ENCODE data around the gene FUS.

The FUS gene

DNA sequence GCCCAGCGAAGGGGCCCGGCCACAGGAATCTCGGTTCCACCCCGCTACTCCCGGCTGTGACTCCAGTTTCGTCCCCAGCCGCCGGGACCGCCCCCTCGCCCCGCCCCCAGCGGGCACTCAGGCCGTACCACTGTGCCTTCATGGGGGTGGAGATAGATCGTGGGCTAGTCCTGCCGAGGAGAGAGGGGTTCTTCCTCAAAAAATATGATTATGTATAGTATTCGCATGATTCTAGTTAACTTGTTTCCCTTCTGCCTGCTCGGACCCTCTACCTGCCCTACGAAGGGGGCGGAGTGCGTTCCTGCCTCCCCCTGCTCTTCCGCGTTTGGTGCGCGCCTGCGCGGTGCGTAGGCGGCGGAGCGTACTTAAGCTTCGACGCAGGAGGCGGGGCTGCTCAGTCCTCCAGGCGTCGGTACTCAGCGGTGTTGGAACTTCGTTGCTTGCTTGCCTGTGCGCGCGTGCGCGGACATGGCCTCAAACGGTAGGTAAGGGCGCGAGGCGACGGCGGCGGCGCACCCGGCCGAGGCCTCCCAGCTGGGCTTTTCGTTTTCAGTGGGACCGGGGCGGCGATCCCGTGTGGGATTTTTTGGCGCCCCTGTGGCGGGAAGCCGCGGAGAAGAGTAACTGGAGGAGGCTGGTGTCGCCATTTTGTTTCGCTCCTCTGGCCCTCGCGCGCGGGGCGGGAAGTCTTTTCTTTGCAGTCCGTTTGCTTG lies at the start of gene FUS:
Gene FUS (plus strand): TSS at position 393 of the 713 bp plus-strand sequence. CDS start 76 bp downstream, at position 469.
- Mint-ChIP-seq H3K27me3 (no peaks in the 10 kb centered on the region), H3K4me1 (peaks cover 63% of the 10 kb centered on the region), H3K36me3 (ENCODE audit: insufficient read depth) (peaks cover 60% of the 10 kb centered on the region), H3K4me3 (peak within 1 kb of the TSS; percentile 98), H3K9me3 (no peaks in the 10 kb centered on the region), H3K27ac (ENCODE audit: low read depth) (peak within 1 kb of the TSS; percentile 99)
- ATAC-seq (replicated peaks; ENCODE audit: extremely low read depth, poor library complexity, severe bottlenecking) (peak; percentile 49), DNase-seq (ENCODE audit: low spot score in 2 of 2) (peak; percentile 92 to 93)

DNA sequence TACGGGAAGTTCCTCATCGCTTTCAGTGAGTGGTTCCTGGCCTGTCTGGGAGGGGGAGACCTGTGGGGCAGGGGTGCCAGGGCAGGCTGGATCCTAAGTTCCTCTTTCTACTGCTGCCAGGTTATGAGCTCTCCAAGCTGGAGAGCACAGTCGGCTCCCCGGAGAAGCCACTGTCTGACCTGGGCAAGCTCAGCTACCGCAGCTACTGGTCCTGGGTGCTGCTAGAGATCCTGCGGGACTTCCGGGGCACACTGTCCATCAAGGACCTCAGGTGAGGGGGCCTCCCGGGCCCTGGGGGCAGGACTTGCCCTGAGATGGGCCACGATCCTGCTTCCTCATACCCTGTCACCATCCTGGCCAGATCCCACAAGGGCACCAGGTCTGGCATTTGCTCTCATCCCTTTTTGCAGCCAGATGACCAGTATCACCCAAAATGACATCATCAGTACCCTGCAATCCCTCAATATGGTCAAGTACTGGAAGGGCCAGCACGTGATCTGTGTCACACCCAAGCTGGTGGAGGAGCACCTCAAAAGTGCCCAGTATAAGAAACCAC lies 49.5 kb upstream of the FUS start:
- Mint-ChIP-seq H3K27me3 (no peaks in the 10 kb centered on the region), H3K4me3 (no peak overlapping the region), H3K4me1 (peaks cover 9% of the 10 kb centered on the region), H3K36me3 (ENCODE audit: insufficient read depth) (peaks cover 19% of the 10 kb centered on the region), H3K9me3 (no peaks in the 10 kb centered on the region), H3K27ac (ENCODE audit: low read depth) (no peak overlapping the region)
- ATAC-seq (replicated peaks; ENCODE audit: extremely low read depth, poor library complexity, severe bottlenecking) (no peak), DNase-seq (ENCODE audit: low spot score in 2 of 2) (no peak)

GRCh38 chr16:31130899-31131298 lies 49.0 kb upstream of the FUS start:
- Mint-ChIP-seq H3K27me3 (no peaks in the 10 kb centered on the region), H3K36me3 (ENCODE audit: insufficient read depth) (peaks cover 19% of the 10 kb centered on the region), H3K27ac (ENCODE audit: low read depth) (peak overlapping the region; percentile 59), H3K4me1 (peaks cover 5% of the 10 kb centered on the region), H3K4me3 (no peak overlapping the region), H3K9me3 (no peaks in the 10 kb centered on the region)
- DNase-seq (ENCODE audit: low spot score in 2 of 2): no peak
- ATAC-seq (replicated peaks; ENCODE audit: extremely low read depth, poor library complexity, severe bottlenecking): no peak

- Mint-ChIP-seq H3K27ac (ENCODE audit: low read depth) (peak overlapping the region; percentile 59), H3K4me1 (no peaks in the 10 kb centered on the region), H3K4me3 (no peak overlapping the region), H3K36me3 (ENCODE audit: insufficient read depth) (peaks cover 20% of the 10 kb centered on the region), H3K9me3 (no peaks in the 10 kb centered on the region), H3K27me3 (no peaks in the 10 kb centered on the region)
- DNase-seq (ENCODE audit: low spot score in 2 of 2) (no peak), ATAC-seq (replicated peaks; ENCODE audit: extremely low read depth, poor library complexity, severe bottlenecking) (no peak)
Observed at GRCh38 chr16:31131416-31131815, 48.5 kb upstream of the FUS start.

DNA sequence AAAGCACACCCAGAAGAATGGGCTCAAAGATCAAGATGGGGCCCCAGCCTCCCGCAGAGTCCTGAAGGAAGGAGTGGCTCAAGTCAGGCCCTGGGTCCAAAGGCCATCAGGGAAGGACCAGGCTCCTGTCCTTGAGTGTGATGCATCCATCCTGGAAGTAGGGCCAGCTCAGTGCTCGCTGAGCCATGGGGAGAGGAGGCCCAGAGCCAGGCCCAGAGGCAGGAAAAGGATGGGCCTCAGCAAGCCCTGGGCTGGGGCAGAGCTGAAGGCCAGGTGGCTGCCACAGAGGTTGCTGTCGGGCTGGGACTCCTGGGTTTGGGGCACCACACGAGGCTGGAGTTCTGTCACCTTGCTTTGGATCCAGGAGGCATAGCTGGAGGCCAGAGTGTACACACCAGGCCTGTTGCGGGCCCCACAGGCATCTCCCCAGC lies 48.1 kb upstream of the FUS start:
- H3K9me3 Mint-ChIP-seq: no peaks in the 10 kb centered on the region
- no peaks in the 10 kb centered on the region for H3K4me1 Mint-ChIP-seq
- H3K4me3 Mint-ChIP-seq: no peak overlapping the region
- DNase-seq (ENCODE audit: low spot score in 2 of 2): no peak
- ATAC-seq (replicated peaks; ENCODE audit: extremely low read depth, poor library complexity, severe bottlenecking): no peak
- no peaks in the 10 kb centered on the region for H3K27me3 Mint-ChIP-seq
- peaks cover 19% of the 10 kb centered on the region for H3K36me3 Mint-ChIP-seq (ENCODE audit: insufficient read depth)
- H3K27ac Mint-ChIP-seq (ENCODE audit: low read depth): peak overlapping the region; percentile 59

DNA sequence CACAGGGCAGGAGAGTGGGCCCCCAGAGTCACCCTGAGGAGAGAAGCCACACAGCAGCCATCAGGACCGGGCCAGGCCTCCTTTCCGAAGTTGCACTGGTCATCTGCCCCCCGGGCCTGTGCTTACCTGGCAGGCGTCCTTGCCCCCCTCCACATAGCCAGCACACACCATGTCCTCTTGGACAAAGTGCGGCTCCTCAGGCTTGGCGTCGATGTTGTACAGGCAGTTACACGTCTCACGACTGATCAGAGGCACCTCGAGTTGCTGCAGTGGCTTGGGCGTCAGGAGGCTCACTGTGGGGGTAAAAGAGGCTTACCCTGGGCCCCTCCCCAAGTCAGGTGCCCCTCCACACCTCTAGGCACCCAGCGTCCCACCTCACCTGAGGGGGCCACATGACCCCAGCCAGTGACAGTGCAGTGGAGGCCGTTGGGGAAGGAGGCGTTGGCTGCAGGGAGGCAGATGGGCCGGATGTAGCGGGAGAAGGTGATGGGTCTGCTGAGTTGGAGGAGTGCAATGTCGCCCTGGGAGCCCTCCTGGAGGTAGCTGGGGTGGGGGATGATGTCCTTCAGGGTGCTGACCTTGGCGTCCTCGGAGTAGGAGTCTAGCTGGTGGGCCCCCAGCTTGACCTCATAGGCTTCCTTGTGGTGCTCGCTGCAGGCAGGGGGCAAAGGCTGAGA lies 47.5 kb upstream of the FUS start:
- Mint-ChIP-seq H3K4me3 (no peak overlapping the region), H3K27ac (ENCODE audit: low read depth) (no peak overlapping the region), H3K4me1 (no peaks in the 10 kb centered on the region), H3K27me3 (no peaks in the 10 kb centered on the region), H3K9me3 (no peaks in the 10 kb centered on the region), H3K36me3 (ENCODE audit: insufficient read depth) (peaks cover 18% of the 10 kb centered on the region)
- DNase-seq (ENCODE audit: low spot score in 2 of 2) (no peak), ATAC-seq (replicated peaks; ENCODE audit: extremely low read depth, poor library complexity, severe bottlenecking) (no peak)

DNA sequence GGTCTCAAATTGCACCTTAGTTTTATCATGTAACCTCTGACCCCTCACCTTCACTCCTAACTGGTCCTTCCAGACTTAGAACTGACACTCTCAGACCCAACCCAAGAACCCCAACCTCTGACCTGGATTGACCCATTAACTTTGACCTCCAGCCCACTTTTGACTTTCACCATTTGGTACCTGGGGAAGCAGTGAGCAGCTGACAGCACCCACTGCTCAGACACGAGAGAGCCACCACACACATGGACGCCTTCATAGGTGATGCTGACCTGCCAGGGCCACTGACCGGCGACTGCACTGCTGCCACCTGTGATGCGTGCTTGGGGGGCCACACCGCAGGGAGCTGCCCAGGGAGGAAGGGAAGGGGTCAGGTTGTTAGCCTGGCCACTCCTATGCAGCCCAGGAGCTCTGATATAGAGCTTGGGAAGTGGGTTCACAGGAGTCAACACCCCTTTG lies 46.9 kb upstream of the FUS start:
- peaks cover 15% of the 10 kb centered on the region for H3K36me3 Mint-ChIP-seq (ENCODE audit: insufficient read depth)
- H3K9me3 Mint-ChIP-seq: no peaks in the 10 kb centered on the region
- DNase-seq (ENCODE audit: low spot score in 2 of 2) (no peak), ATAC-seq (replicated peaks; ENCODE audit: extremely low read depth, poor library complexity, severe bottlenecking) (no peak)
- H3K27me3 Mint-ChIP-seq: no peaks in the 10 kb centered on the region
- no peaks in the 10 kb centered on the region for H3K4me1 Mint-ChIP-seq
- H3K4me3 Mint-ChIP-seq: no peak overlapping the region
- no peak overlapping the region for H3K27ac Mint-ChIP-seq (ENCODE audit: low read depth)

DNA sequence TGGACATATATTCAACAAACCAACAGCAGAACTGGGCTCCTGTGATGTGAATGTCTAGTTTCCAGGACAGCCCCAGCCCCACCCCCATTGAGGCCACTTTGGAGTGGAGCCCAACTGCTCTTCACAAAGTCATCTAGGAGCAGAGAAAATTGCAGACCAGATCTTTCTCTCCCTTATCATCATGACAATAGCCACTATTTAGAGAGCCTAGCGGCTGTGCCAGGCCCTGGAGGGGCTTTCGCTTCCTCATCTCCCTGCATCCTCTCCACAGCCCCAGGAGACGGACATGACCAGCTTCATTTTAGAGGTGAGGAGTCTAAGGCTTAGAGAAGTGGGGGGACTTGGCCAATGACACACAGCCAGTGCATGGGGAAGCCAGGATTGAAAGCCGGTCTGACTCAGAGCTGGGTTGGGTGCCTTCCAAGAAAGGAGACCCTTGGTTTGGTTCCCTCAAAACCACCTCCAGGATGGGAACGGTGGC lies 45.8 kb upstream of the FUS start:
- Mint-ChIP-seq H3K27ac (ENCODE audit: low read depth) (peak overlapping the region; percentile 10), H3K9me3 (no peaks in the 10 kb centered on the region), H3K36me3 (ENCODE audit: insufficient read depth) (peaks cover 13% of the 10 kb centered on the region), H3K4me3 (no peak overlapping the region), H3K4me1 (no peaks in the 10 kb centered on the region), H3K27me3 (no peaks in the 10 kb centered on the region)
- no peak for DNase-seq (ENCODE audit: low spot score in 2 of 2)
- ATAC-seq (replicated peaks; ENCODE audit: extremely low read depth, poor library complexity, severe bottlenecking): no peak

DNA sequence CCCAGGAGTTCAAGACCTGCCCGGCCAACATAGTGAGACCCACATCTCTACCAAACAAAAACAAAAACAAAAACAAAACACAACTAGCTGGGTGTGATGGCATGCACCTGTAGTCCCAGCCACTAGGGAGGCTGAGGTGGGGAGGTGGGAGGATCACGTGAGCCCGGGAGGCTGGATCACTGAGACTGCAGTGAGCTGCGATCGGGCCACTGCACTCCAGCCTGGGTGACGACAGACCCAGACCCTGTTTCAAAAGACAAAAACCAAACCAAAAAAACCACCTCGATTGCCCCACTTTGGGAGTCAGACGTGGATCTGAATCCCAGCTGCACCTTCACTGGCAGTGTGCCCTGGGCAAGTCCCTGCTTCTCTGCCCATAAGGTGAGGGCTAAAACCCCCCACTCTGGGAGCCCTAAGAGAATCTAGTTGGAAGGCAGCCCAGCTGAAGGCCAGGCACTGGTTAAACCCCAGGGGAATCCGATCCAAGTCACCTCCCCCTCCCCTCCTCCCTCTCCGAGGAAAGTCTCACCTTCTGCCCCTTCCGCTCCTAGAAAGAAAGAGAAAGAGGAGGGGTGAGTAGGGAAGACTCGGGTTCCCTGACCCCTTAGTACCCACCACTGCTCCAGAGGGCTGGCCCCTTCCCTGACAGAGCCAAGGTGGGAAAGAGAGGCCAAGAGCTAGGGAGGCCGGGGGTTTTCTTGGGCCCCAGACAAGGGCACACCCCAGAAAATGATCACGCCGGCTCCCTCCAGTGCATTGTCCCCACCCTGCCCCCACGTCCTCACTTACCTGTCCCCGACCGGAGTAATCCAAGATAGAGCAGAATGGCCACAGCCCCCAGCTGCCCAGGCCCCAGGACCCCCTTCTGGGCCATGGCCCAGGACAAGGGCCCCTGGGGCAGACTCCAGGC lies 45.1 kb upstream of the FUS start:
- H3K27ac Mint-ChIP-seq (ENCODE audit: low read depth): no peak overlapping the region
- H3K4me1 Mint-ChIP-seq: no peaks in the 10 kb centered on the region

GRCh38 chr16:31135535-31136286 lies 44.2 kb upstream of the FUS start, which contains the start of gene PRSS8:
TSS of gene PRSS8 (minus strand) at chr16:31135727. CDS start at chr16:31135498, 229 bp downstream.
- H3K36me3 Mint-ChIP-seq (ENCODE audit: insufficient read depth): peaks cover 11% of the 10 kb centered on the region
- no peak within 1 kb of the TSS for H3K4me3 Mint-ChIP-seq
- H3K27ac Mint-ChIP-seq (ENCODE audit: low read depth): no peak within 1 kb of the TSS
- no peaks in the 10 kb centered on the region for H3K4me1 Mint-ChIP-seq
- no peaks in the 10 kb centered on the region for H3K9me3 Mint-ChIP-seq
- ATAC-seq (replicated peaks; ENCODE audit: extremely low read depth, poor library complexity, severe bottlenecking) (no peak), DNase-seq (ENCODE audit: low spot score in 2 of 2) (no peak)
- H3K27me3 Mint-ChIP-seq: no peaks in the 10 kb centered on the region

More for the DNA sequence above, 45.1 kb upstream of the FUS start:
- Mint-ChIP-seq H3K36me3 (ENCODE audit: insufficient read depth) (peaks cover 13% of the 10 kb centered on the region), H3K27me3 (no peaks in the 10 kb centered on the region), H3K4me3 (no peak overlapping the region), H3K9me3 (no peaks in the 10 kb centered on the region)
- DNase-seq (ENCODE audit: low spot score in 2 of 2) (no peak), ATAC-seq (replicated peaks; ENCODE audit: extremely low read depth, poor library complexity, severe bottlenecking) (no peak)

- H3K27me3 Mint-ChIP-seq: no peaks in the 10 kb centered on the region
- ATAC-seq (replicated peaks; ENCODE audit: extremely low read depth, poor library complexity, severe bottlenecking): no peak
- peaks cover 7% of the 10 kb centered on the region for H3K36me3 Mint-ChIP-seq (ENCODE audit: insufficient read depth)
- no peaks in the 10 kb centered on the region for H3K4me1 Mint-ChIP-seq
- H3K9me3 Mint-ChIP-seq: no peaks in the 10 kb centered on the region
- no peak overlapping the region for H3K27ac Mint-ChIP-seq (ENCODE audit: low read depth)
- no peak for DNase-seq (ENCODE audit: low spot score in 2 of 2)
- H3K4me3 Mint-ChIP-seq: no peak overlapping the region
Observed at GRCh38 chr16:31136287-31136662, 43.7 kb upstream of the FUS start.

Data from central memory CD8-positive, alpha-beta T cell (primary cell).